Right lobe of liver (tissue), 4 donors: ENCODE measurements around the gene PLEKHG4B.

Experiments used
- POLR2A ChIP-seq: fragments of 450-650 bp; IDR thresholded peaks from one replicate; pipeline ENCODE4 v1.6.1; 2017; ENCODE audit warnings: antibody characterized with exemption, mild to moderate bottlenecking
- TF ChIP-seq, protein P1 (sequence below), 4 donors: fragments of 200-600 bp in 3 of 4; fragments of 450-650 bp in 1 of 4; IDR thresholded peaks; one replicate each; pipeline versions ENCODE4 v1.5.1 to v1.8.0; 2016 to 2022; ENCODE audit warnings: antibody characterized with exemption in 4 of 4, mild to moderate bottlenecking in 2 of 4
- donor health status: DM: no; HTN: no; CAD: no.
- donor health status: DM: no; HTN: no; CAD: no.
- donor health status: DM: no; HTN: yes; CAD: no.

DNA sequence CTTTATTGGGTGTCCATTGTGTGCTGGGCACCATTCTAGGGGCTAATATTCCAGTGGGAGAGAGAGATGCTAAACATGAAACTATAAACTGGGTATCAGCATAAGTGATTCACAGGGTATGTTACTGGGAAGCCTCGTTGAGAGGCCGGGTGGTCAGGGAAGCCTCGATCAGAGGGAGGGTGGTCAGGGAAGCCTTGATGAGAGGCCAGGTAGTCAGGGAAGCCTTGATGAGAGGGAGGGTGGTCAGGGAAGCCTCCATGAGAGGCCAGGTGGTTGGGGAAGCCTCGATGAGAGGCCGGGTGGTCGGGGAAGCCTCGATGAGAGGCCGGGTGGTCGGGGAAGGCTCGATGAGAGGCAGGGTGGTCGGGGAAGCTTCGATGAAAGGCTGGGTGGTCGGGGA is 8.9 kb upstream of the PLEKHG4B start:
- TF ChIP-seq POLR2A: no peak
- TF ChIP-seq, protein P1, sequence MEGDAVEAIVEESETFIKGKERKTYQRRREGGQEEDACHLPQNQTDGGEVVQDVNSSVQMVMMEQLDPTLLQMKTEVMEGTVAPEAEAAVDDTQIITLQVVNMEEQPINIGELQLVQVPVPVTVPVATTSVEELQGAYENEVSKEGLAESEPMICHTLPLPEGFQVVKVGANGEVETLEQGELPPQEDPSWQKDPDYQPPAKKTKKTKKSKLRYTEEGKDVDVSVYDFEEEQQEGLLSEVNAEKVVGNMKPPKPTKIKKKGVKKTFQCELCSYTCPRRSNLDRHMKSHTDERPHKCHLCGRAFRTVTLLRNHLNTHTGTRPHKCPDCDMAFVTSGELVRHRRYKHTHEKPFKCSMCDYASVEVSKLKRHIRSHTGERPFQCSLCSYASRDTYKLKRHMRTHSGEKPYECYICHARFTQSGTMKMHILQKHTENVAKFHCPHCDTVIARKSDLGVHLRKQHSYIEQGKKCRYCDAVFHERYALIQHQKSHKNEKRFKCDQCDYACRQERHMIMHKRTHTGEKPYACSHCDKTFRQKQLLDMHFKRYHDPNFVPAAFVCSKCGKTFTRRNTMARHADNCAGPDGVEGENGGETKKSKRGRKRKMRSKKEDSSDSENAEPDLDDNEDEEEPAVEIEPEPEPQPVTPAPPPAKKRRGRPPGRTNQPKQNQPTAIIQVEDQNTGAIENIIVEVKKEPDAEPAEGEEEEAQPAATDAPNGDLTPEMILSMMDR (IDR thresholded peaks at IDR 0.05): no peak
